Measurements from ENCODE around the gene ANGPT4.

The ANGPT4 gene

DNA sequence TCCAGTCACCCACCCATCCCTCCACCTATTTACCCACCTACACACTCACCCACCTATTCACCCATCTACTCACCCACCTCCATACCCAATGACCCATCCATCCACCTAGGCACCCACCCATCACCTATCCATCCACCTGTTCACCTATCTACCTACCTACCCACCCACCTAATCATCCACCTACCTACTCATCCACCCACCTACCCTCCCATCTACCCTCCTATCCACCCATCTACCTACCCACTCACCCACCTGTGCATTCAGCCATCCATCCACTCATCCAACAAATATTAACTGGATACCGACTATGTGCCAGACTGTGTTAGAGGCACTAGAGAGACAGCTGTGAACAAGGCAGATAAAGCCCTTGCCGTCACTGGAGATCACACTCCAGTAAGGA is 45.6 kb upstream of the ANGPT4 start:
- Histone ChIP-seq H3K4me2 (ENCODE audit: low read length) (no peak overlapping the region), H3K27me3 (ENCODE audit: low read depth, low read length) (peaks cover 29% of the 10 kb centered on the region; the same call in 1 of the 2 replicates), H3K9me3 (ENCODE audit: insufficient read depth, low read length) (no peaks in the 10 kb centered on the region), H3K9ac (ENCODE audit: low read length) (no peak overlapping the region), H4K20me1 (ENCODE audit: insufficient read depth, low read length) (no peaks in the 10 kb centered on the region), H3K79me2 (ENCODE audit: low read length) (no peaks in the 10 kb centered on the region), H3K36me3 (replicated peaks; ENCODE audit: low read depth, low read length) (no peaks in the 10 kb centered on the region), H2AFZ (ENCODE audit: low read depth, low read length) (no peak overlapping the region), H3K4me1 (ENCODE audit: low read length) (no peaks in the 10 kb centered on the region), H3K4me3 (ENCODE audit: low read length) (no peak overlapping the region), H3K27ac (ENCODE audit: low read length) (no peak overlapping the region)
- TF ChIP-seq EZH2phosphoT487 (IDR thresholded peaks at IDR 0.05; ENCODE audit: low read depth) (no peak), CTCF (IDR thresholded peaks at IDR 0.05; ENCODE audit: low read depth, low read length) (no peak)

GRCh38 chr20:959996-960615 is 44.0 kb upstream of the ANGPT4 start:
- no peaks in the 10 kb centered on the region for H3K4me1 ChIP-seq (ENCODE audit: low read length)
- no peak overlapping the region for H2AFZ ChIP-seq (ENCODE audit: low read depth, low read length)
- H3K9me3 ChIP-seq (ENCODE audit: insufficient read depth, low read length) = no peaks in the 10 kb centered on the region
- no peaks in the 10 kb centered on the region for H3K79me2 ChIP-seq (ENCODE audit: low read length)
- H4K20me1 ChIP-seq (ENCODE audit: insufficient read depth, low read length) = no peaks in the 10 kb centered on the region
- no peak for TF ChIP-seq CTCF (IDR thresholded peaks at IDR 0.05; ENCODE audit: low read depth, low read length)
- H3K4me3 ChIP-seq (ENCODE audit: low read length) = no peak overlapping the region
- no peak overlapping the region for H3K9ac ChIP-seq (ENCODE audit: low read length)
- no peak overlapping the region for H3K27ac ChIP-seq (ENCODE audit: low read length)
- H3K4me2 ChIP-seq (ENCODE audit: low read length) = no peak overlapping the region
- peaks cover 31% of the 10 kb centered on the region; the same call in 1 of the 2 replicates for H3K27me3 ChIP-seq (ENCODE audit: low read depth, low read length)
- no peaks in the 10 kb centered on the region for H3K36me3 ChIP-seq (replicated peaks; ENCODE audit: low read depth, low read length)

DNA sequence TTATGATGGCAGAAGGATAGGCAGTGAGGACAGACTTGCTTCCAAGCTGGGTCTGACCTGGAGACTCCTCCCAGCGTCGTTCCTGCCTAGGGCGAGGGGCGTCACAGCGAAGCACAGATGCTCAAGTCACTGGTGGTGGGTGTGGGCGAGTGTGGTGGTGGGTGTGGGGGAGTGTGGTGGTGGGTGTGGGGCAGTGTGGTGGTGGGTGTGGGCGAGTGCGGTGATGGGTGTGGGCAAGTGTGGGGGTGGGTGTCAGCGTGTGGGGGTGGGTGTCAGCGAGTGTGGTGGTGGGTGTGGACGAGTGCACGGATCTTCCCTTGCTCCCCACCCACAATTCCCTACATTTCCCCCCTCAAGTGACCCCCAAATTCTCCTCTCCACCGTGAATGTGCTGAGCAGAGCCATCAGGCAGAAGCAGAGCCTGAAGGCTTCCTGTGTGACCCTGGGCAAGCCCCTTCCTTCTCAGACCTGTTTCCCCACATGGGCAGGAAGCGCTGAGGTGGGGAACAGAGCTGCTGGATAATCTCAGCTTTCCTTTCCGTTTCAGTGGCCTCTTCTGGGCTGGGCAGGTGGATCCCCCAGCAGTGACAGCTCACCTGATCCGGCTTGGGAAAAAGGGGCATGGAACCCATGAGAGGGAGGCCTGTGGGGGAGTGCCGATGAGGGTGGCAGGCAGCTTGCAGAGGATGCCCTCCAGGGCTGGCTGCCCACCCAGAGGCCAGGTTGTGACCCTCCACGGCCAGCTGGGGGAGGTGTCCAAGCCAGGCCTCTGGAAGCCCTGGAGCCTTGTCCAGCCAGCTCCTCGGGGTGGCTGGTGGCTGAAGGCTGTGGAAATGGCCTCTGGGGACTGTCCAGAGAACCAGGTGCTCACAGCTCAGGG is 43.0 kb upstream of the ANGPT4 start:
- Histone ChIP-seq H3K4me1 (ENCODE audit: low read length) (no peaks in the 10 kb centered on the region), H3K4me3 (ENCODE audit: low read length) (no peak overlapping the region), H2AFZ (ENCODE audit: low read depth, low read length) (no peak overlapping the region), H4K20me1 (ENCODE audit: insufficient read depth, low read length) (no peaks in the 10 kb centered on the region), H3K4me2 (ENCODE audit: low read length) (no peak overlapping the region), H3K27ac (ENCODE audit: low read length) (no peak overlapping the region), H3K36me3 (replicated peaks; ENCODE audit: low read depth, low read length) (no peaks in the 10 kb centered on the region), H3K9ac (ENCODE audit: low read length) (no peak overlapping the region), H3K9me3 (ENCODE audit: insufficient read depth, low read length) (no peaks in the 10 kb centered on the region), H3K79me2 (ENCODE audit: low read length) (no peaks in the 10 kb centered on the region), H3K27me3 (ENCODE audit: low read depth, low read length) (peaks cover 27% of the 10 kb centered on the region; the same call in 1 of the 2 replicates)
- TF ChIP-seq CTCF (IDR thresholded peaks at IDR 0.05; ENCODE audit: low read depth, low read length) (no peak), EZH2phosphoT487 (IDR thresholded peaks at IDR 0.05; ENCODE audit: low read depth) (no peak)

DNA sequence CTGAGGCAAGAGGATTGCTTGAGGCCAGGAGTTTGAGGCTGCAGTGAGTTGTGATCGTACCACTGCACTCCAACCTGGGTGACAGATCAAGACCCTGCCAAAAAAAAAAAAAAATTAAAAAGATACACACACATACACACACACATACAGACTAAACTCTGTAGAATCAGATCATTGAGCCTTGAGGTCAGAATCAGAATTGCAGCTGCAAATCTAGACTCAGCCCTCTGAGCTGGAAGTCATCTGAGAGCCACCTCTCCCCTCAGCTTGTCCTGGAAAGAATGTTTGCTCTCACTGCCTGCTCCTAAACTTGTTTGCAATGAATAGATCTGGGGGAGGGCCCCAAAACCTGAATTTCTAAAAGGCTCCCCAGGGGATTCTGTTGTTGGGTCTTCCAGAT is 41.4 kb upstream of the ANGPT4 start:
- H3K4me1 ChIP-seq (ENCODE audit: low read length) = no peaks in the 10 kb centered on the region
- H3K4me2 ChIP-seq (ENCODE audit: low read length) = no peak overlapping the region
- H3K27me3 ChIP-seq (ENCODE audit: low read depth, low read length) = peaks cover 25% of the 10 kb centered on the region; the same call in 1 of the 2 replicates
- no peak overlapping the region for H3K9ac ChIP-seq (ENCODE audit: low read length)
- H4K20me1 ChIP-seq (ENCODE audit: insufficient read depth, low read length) = no peaks in the 10 kb centered on the region
- H2AFZ ChIP-seq (ENCODE audit: low read depth, low read length) = no peak overlapping the region
- H3K79me2 ChIP-seq (ENCODE audit: low read length) = no peaks in the 10 kb centered on the region
- H3K36me3 ChIP-seq (replicated peaks; ENCODE audit: low read depth, low read length) = no peaks in the 10 kb centered on the region
- no peak overlapping the region for H3K27ac ChIP-seq (ENCODE audit: low read length)
- H3K9me3 ChIP-seq (ENCODE audit: insufficient read depth, low read length) = no peaks in the 10 kb centered on the region
- TF ChIP-seq EZH2phosphoT487 (IDR thresholded peaks at IDR 0.05; ENCODE audit: low read depth) (no peak), CTCF (IDR thresholded peaks at IDR 0.05; ENCODE audit: low read depth, low read length) (no peak)
- no peak overlapping the region for H3K4me3 ChIP-seq (ENCODE audit: low read length)
